Fibroblast of villous mesenchyme (primary cell): ENCODE results near the gene CDX2. TPM values are rescaled to one million over a fixed set of nuclear protein-coding genes. Genes with fewer than 3 reads are reported as not detected.

Source experiments
- DNase-seq: peaks from one replicate; pipeline ENCODE4 v3.0.0-alpha.2; 2010; ENCODE audit warnings: low read depth
- H3K4me3 ChIP-seq: 2 replicates; pipeline ENCODE4 v1.5.1; 2011; ENCODE audit warnings: low read depth, mild to moderate bottlenecking, low read length
- CTCF ChIP-seq: IDR thresholded peaks from 2 replicates; pipeline ENCODE4 v1.5.1; 2012; ENCODE audit warnings: low read depth, mild to moderate bottlenecking, low read length; ENCODE audit not compliant: insufficient read depth
- small RNA-seq: library from RNA; depleted of rRNA; stranded (forward); fragments of <200 nt; gene quantifications from one replicate; pipeline ENCODE3, GENCODE V24; 2012
- total RNA-seq: library from RNA; depleted of rRNA; stranded (reverse); fragments of >200 nt; gene quantifications from 2 replicates; pipeline ENCODE4 v1.2.3, GENCODE V29; 2012

The CDX2 gene
- total RNA-seq, 1 donor, result not detected

- no peak for TF ChIP-seq CTCF
- no peak overlapping the region for H3K4me3 ChIP-seq
- DNase-seq, result no peak
Observed at GRCh38 chr13:27915301-27916207, 53.6 kb downstream of the CDX2 start.

- no peak for DNase-seq
- no peak overlapping the region for H3K4me3 ChIP-seq
- TF ChIP-seq CTCF, result no peak
Observed at GRCh38 chr13:27913160-27913559, 56.0 kb downstream of the CDX2 start.

- no peak overlapping the region for H3K4me3 ChIP-seq
- no peak for TF ChIP-seq CTCF
- no peak for DNase-seq
Observed at GRCh38 chr13:27911521-27911920, 57.6 kb downstream of the CDX2 start.

Small RNA genes lying within 50 kb of the gene (small RNA-seq; reads per million reads assigned to genes)
- not detected for gene ATP5F1EP2
- gene RN7SL272P, result not detected

Other genes starting within 250 kb of the CDX2 start
- not detected in 2 replicates for gene GSX1, start 176.8 kb downstream of the CDX2 start, total RNA-seq
- not detected in 2 replicates for gene PDX1, start 49.3 kb downstream of the CDX2 start, total RNA-seq
- not detected in 2 replicates for gene URAD, start 19.4 kb upstream of the CDX2 start, total RNA-seq
- not detected in 2 replicates for gene FLT3, start 131.3 kb upstream of the CDX2 start, total RNA-seq
- 19.0 and 19.9 TPM in 2 replicates for gene PAN3, start 169.2 kb upstream of the CDX2 start, total RNA-seq